A549 (cell line): ENCODE measurements around the gene TTC34. TPM values are rescaled to one million over a fixed set of nuclear protein-coding genes. Genes with fewer than 3 reads are reported as not detected.

Experiments used
- ATAC-seq, 2 experiments: fragments of 200-7000 bp in 1 of 2; fragments of >200 bp in 1 of 2; cut with Nextera tagmentation in 1 of 2; cut with Tn5 transposase in 1 of 2; 3 replicates each; pipeline versions ENCODE4 v1.8.0 to v1.9.1; 2018 to 2020; ENCODE audit warnings: mild to moderate bottlenecking in 1 of 2, moderate library complexity in 1 of 2
- CTCF ChIA-PET: fragments of 300-600 bp; sonication (Branson Sonifier 250); formaldehyde crosslinking; extraction: SDS; loops from one replicate; lab custom pipeline; 2021; ENCODE audit warnings: antibody characterized with exemption, inconsistent platforms; lab: Yijun Ruan, JAX
- POLR2A ChIA-PET: fragments of 350-600 bp; formaldehyde crosslinking; extraction: SDS; loops from one replicate; lab custom pipeline; 2021; ENCODE audit warnings: antibody characterized with exemption, inconsistent platforms; lab: Yijun Ruan, JAX
- DNase-seq, 2 experiments: peaks; one replicate each; pipeline versions ENCODE4 v3.0.0 to v3.0.0-alpha.2; 2011 to 2016; ENCODE audit warnings: low read depth in 1 of 2, low spot score in 1 of 2
- FAIRE-seq: peaks from 2 replicates; lab custom pipeline; 2011; peaks lifted over from hg19 to GRCh38; lab: Jason Lieb, UNC
- H3K27ac ChIP-seq, 2 experiments: fragments of >200 bp; sonication (Bioruptor Twin); formaldehyde crosslinking; 3 replicates each; pipeline ENCODE4 v1.5.1; 2016 to 2017
- H3K4me1 ChIP-seq: fragments of >200 bp; sonication (Bioruptor Twin); formaldehyde crosslinking; 3 replicates; pipeline ENCODE4 v1.6.1; 2016
- H3K4me2 ChIP-seq: fragments of >200 bp; sonication (Bioruptor Twin); formaldehyde crosslinking; 3 replicates; pipeline ENCODE4 v1.6.1; 2016
- H3K4me3 ChIP-seq: fragments of >200 bp; sonication (Bioruptor Twin); formaldehyde crosslinking; 3 replicates; pipeline ENCODE4 v1.5.1; 2016
- H3K9me3 ChIP-seq: fragments of >200 bp; sonication (Bioruptor Twin); formaldehyde crosslinking; 3 replicates; pipeline ENCODE4 v1.6.1; 2016
- CBX8 ChIP-seq: fragments of 200-600 bp; sonication (generic); IDR thresholded peaks from 2 replicates; pipeline ENCODE4 v1.6.1; 2016
- CEBPB ChIP-seq, 2 experiments: fragments of >200 bp in 1 of 2; sonication (Bioruptor Twin) in 1 of 2; formaldehyde crosslinking in 1 of 2; IDR thresholded peaks; 2 replicates each; pipeline ENCODE4 v1.6.1; 2012 to 2016
- CHD2 ChIP-seq: fragments of 150-350 bp; IDR thresholded peaks from 2 replicates; pipeline ENCODE4 v1.6.1; 2014; ENCODE audit warnings: low read length; ENCODE audit not compliant: partially characterized antibody
- EP300 ChIP-seq, 2 experiments: fragments of >200 bp; sonication (Bioruptor Twin); formaldehyde crosslinking; IDR thresholded peaks; 2 replicates in 1 of 2; 3 replicates in 1 of 2; pipeline ENCODE4 v1.6.1; 2016 to 2017
- FOSB ChIP-seq: fragments of 250-450 bp; sonication (Bioruptor Pico); IDR thresholded peaks from 2 replicates; pipeline ENCODE4 v1.5.0; 2020; ENCODE audit warnings: mild to moderate bottlenecking, moderate library complexity
- FOXS1 ChIP-seq: fragments of 250-450 bp; sonication (Bioruptor Pico); IDR thresholded peaks from 2 replicates; pipeline ENCODE4 v1.5.0; 2020; ENCODE audit warnings: mild to moderate bottlenecking, moderate library complexity
- GATA3 ChIP-seq: IDR thresholded peaks from 2 replicates; pipeline ENCODE4 v1.6.1; 2012; ENCODE audit warnings: borderline replicate concordance
- HES2 ChIP-seq: fragments of >200 bp; sonication (Bioruptor Twin); formaldehyde crosslinking; IDR thresholded peaks from 2 replicates; pipeline ENCODE4 v1.6.1; 2016
- HOXA7 ChIP-seq: fragments of 250-450 bp; sonication (Bioruptor Pico); IDR thresholded peaks from 2 replicates; pipeline ENCODE4 v1.5.0; 2020; ENCODE audit warnings: mild to moderate bottlenecking, moderate library complexity
- JUN ChIP-seq, 2 experiments: fragments of >200 bp; sonication (Bioruptor Twin); formaldehyde crosslinking; IDR thresholded peaks; 2 replicates in 1 of 2; 3 replicates in 1 of 2; pipeline ENCODE4 v1.6.1; 2016 to 2017
- NFE2L2 ChIP-seq: fragments of 150-350 bp; conservative IDR thresholded peaks from 2 replicates; pipeline ENCODE4 v1.6.1; 2014; ENCODE audit warnings: low read length
- PHF8 ChIP-seq: fragments of 200-600 bp; sonication (generic); IDR thresholded peaks from 2 replicates; pipeline ENCODE4 v1.6.1; 2016; ENCODE audit warnings: low read depth, mild to moderate bottlenecking, antibody characterized with exemption, moderate library complexity, borderline replicate concordance
- POLR2A ChIP-seq: IDR thresholded peaks from 2 replicates; pipeline ENCODE4 v1.6.1; 2012; ENCODE audit warnings: mild to moderate bottlenecking, low read length
- RARB ChIP-seq: fragments of 250-450 bp; sonication (Bioruptor Pico); IDR thresholded peaks from 2 replicates; pipeline ENCODE4 v1.8.0; 2021; ENCODE audit warnings: mild to moderate bottlenecking, moderate library complexity
- REST ChIP-seq: fragments of 200-600 bp; sonication (generic); IDR thresholded peaks from 2 replicates; pipeline ENCODE4 v1.6.1; 2016; ENCODE audit warnings: antibody characterized with exemption, mild to moderate bottlenecking, moderate library complexity
- RFX5 ChIP-seq: fragments of 450-650 bp; IDR thresholded peaks from 2 replicates; pipeline ENCODE4 v1.7.1; 2014; ENCODE audit warnings: antibody characterized with exemption, mild to moderate bottlenecking, moderate library complexity
- TFCP2L1 ChIP-seq: fragments of 250-450 bp; sonication (Bioruptor Pico); IDR thresholded peaks from 2 replicates; pipeline ENCODE4 v1.5.0; 2021; ENCODE audit warnings: mild to moderate bottlenecking
- ZFP36 ChIP-seq: fragments of 450-650 bp; IDR thresholded peaks from 2 replicates; pipeline ENCODE4 v1.6.1; 2014; ENCODE audit warnings: borderline replicate concordance; ENCODE audit not compliant: partially characterized antibody
- ZSCAN20 ChIP-seq: fragments of 250-450 bp; sonication (Bioruptor Pico); IDR thresholded peaks from 2 replicates; pipeline ENCODE4 v1.8.0; 2022; ENCODE audit warnings: mild to moderate bottlenecking, moderate library complexity
- whole genome bisulfite sequencing: methylation state at CpG from one replicate; pipeline ENCODE4 v1.1.6; 2017; ENCODE audit errors: missing lambda C conversion rate; 5-methylcytosine and 5-hydroxymethylcytosine counted together
- polyA plus RNA-seq, 4 experiments: library from polyadenylated mRNA; depleted of rRNA in 3 of 4; stranded (reverse); fragments of >200 nt; fragmentation: RNase III in 1 of 4; extraction: RNeasy Plus Mini Kit Qiagen cat#74134 plus additional on column Dnase treatment in 1 of 4; gene quantifications; 2 replicates in 3 of 4; 3 replicates in 1 of 4; pipeline ENCODE4 v1.2.3, GENCODE V29; 2011 to 2017
- TF ChIP-seq, protein P1 (sequence below): fragments of 450-650 bp; IDR thresholded peaks from 2 replicates; pipeline ENCODE4 v1.6.1; 2014; ENCODE audit warnings: antibody characterized with exemption

TTC34 gene
- polyA plus RNA-seq, 2 of the 4 experiments (the other 2 are of a cell fraction) = 0.04 to 0.05 TPM

- Histone ChIP-seq H3K4me1 (no peaks in the 10 kb centered on the region), H3K9me3 (no peaks in the 10 kb centered on the region), H3K4me2 (no peak overlapping the region), H3K27ac (no peak overlapping the region), H3K4me3 (no peak overlapping the region)
- 83% methylated on average over 2 of the region's 15 CpGs for WGBS
- FAIRE-seq (no peak), DNase-seq (no peak), ATAC-seq (no peak)
- POLR2A ChIA-PET = no interaction called here
- TF ChIP-seq RARB (CRISPR knock-in tag) (no peak), HES2 (no peak), EP300 (IDR thresholded peaks at IDR 0.05) (no peak)
- CTCF ChIA-PET = interaction anchor here (1.3 kb wide), 1 partner anchor 95 kb away, joined by 3 read pairs; no protein-coding TSS in a partner anchor
Observed at GRCh38 chr1:2826316-2826715, 24.8 kb upstream of the TTC34 start.

- no peak overlapping the region for H3K4me3 ChIP-seq
- no peak overlapping the region for H3K4me2 ChIP-seq
- DNase-seq (no peak), ATAC-seq (no peak)
- POLR2A ChIA-PET = no interaction called here
- TF ChIP-seq FOXS1 (CRISPR knock-in tag) (no peak), ZFP36 (no peak), FOSB (no peak), EP300 (IDR thresholded peaks at IDR 0.05) (no peak), POLR2A (no peak), GATA3 (no peak)
- TF ChIP-seq, all 56 proteins: peak for 0
- no peaks in the 10 kb centered on the region for H3K9me3 ChIP-seq
- 41% methylated on average over 6 of the region's 18 CpGs for WGBS
- CTCF ChIA-PET = interaction anchor here (1.3 kb wide), 1 partner anchor 96 kb away, joined by 3 read pairs; no protein-coding TSS in a partner anchor
- H3K27ac ChIP-seq = no peak overlapping the region
- FAIRE-seq = no peak
- H3K4me1 ChIP-seq = no peaks in the 10 kb centered on the region
Observed at GRCh38 chr1:2825487-2826189, 24.1 kb upstream of the TTC34 start.

DNA sequence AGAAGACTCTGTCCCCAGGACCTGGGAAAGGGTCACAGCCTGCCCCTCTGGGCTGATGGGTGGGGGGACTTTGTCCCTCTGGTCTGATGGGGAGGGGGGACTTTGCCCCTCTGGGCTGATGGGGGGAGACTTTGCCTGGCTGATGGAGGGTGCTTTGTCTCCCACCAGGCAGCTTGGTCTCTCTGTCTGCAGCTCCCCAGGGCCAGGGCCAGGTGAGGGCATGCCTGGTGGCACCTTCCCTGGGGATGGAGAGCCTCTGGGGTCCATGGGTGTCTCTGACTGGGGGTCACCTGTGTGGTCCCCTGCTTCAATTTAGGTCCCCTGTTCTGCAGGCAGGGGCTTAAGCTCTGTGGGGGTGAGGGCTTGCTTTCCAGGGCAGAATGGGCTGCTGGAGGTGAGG, 23.5 kb upstream of the TTC34 start:
- FAIRE-seq = no peak

More for the DNA sequence above, 23.5 kb upstream of the TTC34 start:
- DNase-seq (no peak), ATAC-seq (no peak)
- no peak overlapping the region for H3K27ac ChIP-seq
- ChIA-PET POLR2A (no interaction called here), CTCF (interaction anchor here (1.3 kb wide), 1 partner anchor 97 kb away, joined by 3 read pairs; no protein-coding TSS in a partner anchor)
- H3K9me3 ChIP-seq = no peaks in the 10 kb centered on the region
- no peak for TF ChIP-seq CEBPB (IDR thresholded peaks at IDR 0.05)
- TF ChIP-seq, protein P1, sequence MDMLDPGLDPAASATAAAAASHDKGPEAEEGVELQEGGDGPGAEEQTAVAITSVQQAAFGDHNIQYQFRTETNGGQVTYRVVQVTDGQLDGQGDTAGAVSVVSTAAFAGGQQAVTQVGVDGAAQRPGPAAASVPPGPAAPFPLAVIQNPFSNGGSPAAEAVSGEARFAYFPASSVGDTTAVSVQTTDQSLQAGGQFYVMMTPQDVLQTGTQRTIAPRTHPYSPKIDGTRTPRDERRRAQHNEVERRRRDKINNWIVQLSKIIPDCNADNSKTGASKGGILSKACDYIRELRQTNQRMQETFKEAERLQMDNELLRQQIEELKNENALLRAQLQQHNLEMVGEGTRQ = no peak
- no peak for TF ChIP-seq JUN (IDR thresholded peaks at IDR 0.05)
- TF ChIP-seq CHD2 = no peak
- TF ChIP-seq EP300 (IDR thresholded peaks at IDR 0.05) = no peak
- no peak for TF ChIP-seq HOXA7 (CRISPR knock-in tag)
- no peak for TF ChIP-seq PHF8
- TF ChIP-seq ZSCAN20 = no peak
- no peak for TF ChIP-seq TFCP2L1 (CRISPR knock-in tag)
- TF ChIP-seq RFX5 = no peak
- no peak for TF ChIP-seq REST
- TF ChIP-seq NFE2L2 = no peak
- no peak for TF ChIP-seq CBX8
- no peak for TF ChIP-seq FOXS1 (CRISPR knock-in tag)
- no peaks in the 10 kb centered on the region for H3K4me1 ChIP-seq
- H3K4me2 ChIP-seq = no peak overlapping the region
- H3K4me3 ChIP-seq = no peak overlapping the region
